Small intestine (tissue), 7 donors: ENCODE results near the gene GNB1. TPM values are rescaled to one million over a fixed set of nuclear protein-coding genes. Genes with fewer than 3 reads are reported as not detected.
A peak's percentile ranks its signal among the peaks of the same experiment; 100 is the strongest.
"Not testable (repeated sequence)": the region's sequence is repeated elsewhere in the genome, so short reads cannot be mapped to it uniquely, and the experiment has no call there.

Experiments used
- DNase-seq, 2 donors: peaks; one replicate each; pipeline versions ENCODE4 v3.0.0 to v3.0.0-alpha.2; 2013
- FAIRE-seq: peaks from 2 replicates; lab custom pipeline; 2012; peaks lifted over from hg19 to GRCh38; lab: Jason Lieb, UNC
- H3K27ac ChIP-seq, 3 donors: one replicate each; pipeline ENCODE4 v1.5.1; 2013; ENCODE audit warnings: low read length in 2 of 3, mild to moderate bottlenecking in 2 of 3, control low read depth in 1 of 3, inconsistent platforms in 1 of 3, low read depth in 1 of 3, moderate library complexity in 1 of 3
- H3K27me3 ChIP-seq, 3 donors: one replicate each; pipeline ENCODE4 v1.6.1; 2013; ENCODE audit warnings: low read length in 3 of 3, inconsistent platforms in 1 of 3; ENCODE audit not compliant: control insufficient read depth in 3 of 3, insufficient read depth in 3 of 3
- H3K36me3 ChIP-seq, 3 donors: one replicate each; pipeline ENCODE4 v1.6.1; 2013; ENCODE audit warnings: low read length in 3 of 3, inconsistent platforms in 1 of 3, low read depth in 1 of 3, mild to moderate bottlenecking in 1 of 3, moderate library complexity in 1 of 3; ENCODE audit not compliant: control insufficient read depth in 3 of 3, insufficient read depth in 2 of 3
- H3K4me1 ChIP-seq, 3 donors: one replicate each; pipeline ENCODE4 v1.6.1; 2013; ENCODE audit warnings: low read length in 2 of 3, inconsistent platforms in 1 of 3, low read depth in 1 of 3, mild to moderate bottlenecking in 1 of 3, moderate library complexity in 1 of 3; ENCODE audit not compliant: control insufficient read depth in 3 of 3, insufficient read depth in 2 of 3
- H3K4me3 ChIP-seq, 3 donors: one replicate each; pipeline ENCODE4 v1.5.1; 2013; ENCODE audit warnings: low read length in 3 of 3, control low read depth in 1 of 3, inconsistent platforms in 1 of 3, low read depth in 1 of 3, mild to moderate bottlenecking in 1 of 3, moderate library complexity in 1 of 3
- H3K9me3 ChIP-seq, 2 donors: one replicate each; pipeline ENCODE4 v1.6.1; 2013; ENCODE audit warnings: low read depth in 1 of 2, low read length in 1 of 2; ENCODE audit not compliant: control insufficient read depth in 2 of 2, insufficient read depth in 1 of 2
- WGBS, 3 donors: extraction: QIAGEN DNeasy Blood & Tissue Kit; methylation state at CpG; one replicate each; pipeline ENCODE4 v1.1.7; 2013; 5-methylcytosine and 5-hydroxymethylcytosine counted together
- polyA plus RNA-seq, 4 donors: library from polyadenylated mRNA; stranded (reverse) in 3 of 4; unstranded in 1 of 4; fragments of 200-250 nt in 3 of 4; fragments of 120-200 nt in 1 of 4; gene quantifications; one replicate each; pipeline versions ENCODE4 v1.2.1 to v1.2.3, GENCODE V29; 2013
- donor health status: healthy with polysubstance abuse.
- donor health status: control.
- donor health status: control.
- donor health status: Bipolar disorder and iron deficiency.
- donor health status: healthy.

GNB1 gene
- polyA plus RNA-seq, 4 donors, result 169 to 214 (median 192) TPM

DNA sequence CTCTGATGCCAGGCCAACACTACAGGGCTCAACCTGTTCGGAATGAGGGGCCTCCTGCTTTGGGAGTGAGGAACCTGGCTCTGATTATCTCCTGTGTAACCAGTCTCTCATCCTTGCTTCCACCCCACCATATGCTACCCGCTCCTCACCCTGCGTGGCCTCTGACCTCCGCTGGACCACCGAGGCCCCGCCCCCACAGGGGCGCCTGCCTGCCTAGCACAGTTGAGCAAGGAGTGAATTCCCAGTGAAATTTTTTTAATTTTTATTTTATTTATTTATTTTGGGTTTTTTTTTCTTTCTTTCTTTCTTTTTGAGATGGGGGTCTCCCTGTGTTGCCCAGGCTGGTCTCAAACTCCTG, 1.9 kb upstream of the GNB1 start:
- DNase-seq (no peak), FAIRE-seq (no peak)
- Histone ChIP-seq H3K4me1 (peaks cover 15 to 64% (median 16%) of the 10 kb centered on the region in 3 donors), H3K27ac (peak overlapping the region; percentile 95 to 98 (median 97)), H3K36me3 (peaks cover 0 to 18% (median 0%) of the 10 kb centered on the region in 3 donors), H3K4me3 (peak overlapping the region; percentile 9 to 90 (median 62)), H3K9me3 (no peaks in the 10 kb centered on the region), H3K27me3 (peaks cover 0 to 2% (median 0%) of the 10 kb centered on the region in 3 donors)
- WGBS, 3 donors, result 23 to 69% (median 29%) methylated on average over 7 of the region's 7 CpGs

DNA sequence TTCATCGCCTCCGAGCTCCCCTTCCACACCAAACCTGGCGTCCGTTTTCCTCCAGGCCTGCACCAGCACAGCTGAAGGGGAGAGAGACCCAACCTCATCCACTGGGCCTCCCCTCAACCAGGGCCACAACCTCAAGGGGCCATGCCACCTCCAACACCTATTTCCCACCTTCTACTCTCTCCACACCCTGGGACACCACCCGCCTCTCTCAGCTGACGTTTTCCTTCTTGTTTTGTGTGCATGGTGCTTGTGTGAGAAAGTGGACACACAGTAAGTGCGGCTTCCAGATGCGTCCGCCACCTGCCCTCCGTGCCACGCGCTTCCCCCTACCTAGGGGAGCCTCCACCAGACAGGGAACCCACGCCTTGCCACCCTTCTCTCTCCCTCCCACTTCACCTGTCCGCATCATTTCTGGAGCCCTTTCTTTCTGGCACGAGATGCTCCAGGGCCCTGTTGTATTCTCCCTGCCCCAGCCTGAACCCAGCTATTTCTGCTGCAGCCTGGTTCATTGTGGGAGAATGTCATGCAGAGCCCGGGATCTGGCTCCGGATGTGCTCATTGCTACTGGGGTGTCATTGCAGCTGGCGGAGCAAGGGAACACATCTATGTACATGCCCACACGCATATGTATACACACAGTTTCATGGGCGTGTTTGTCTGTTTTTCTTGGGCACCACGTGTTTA, 1.3 kb upstream of the GNB1 start:
- DNase-seq (peak in 1 of 2 donors; percentile 57), FAIRE-seq (no peak)
- H3K27ac ChIP-seq, result peak overlapping the region; percentile 95 to 98 (median 97)
- 6 to 49% (median 24%) methylated on average over 19 to 21 of the region's 21 CpGs for WGBS, 3 donors
- peaks cover 16 to 59% (median 17%) of the 10 kb centered on the region in 3 donors for H3K4me1 ChIP-seq
- H3K27me3 ChIP-seq, result peaks cover 0 to 2% (median 0%) of the 10 kb centered on the region in 3 donors
- peaks cover 0 to 18% (median 0%) of the 10 kb centered on the region in 3 donors for H3K36me3 ChIP-seq
- H3K9me3 ChIP-seq, result no peaks in the 10 kb centered on the region
- peak overlapping the region; percentile 9 to 90 (median 62) for H3K4me3 ChIP-seq

- Histone ChIP-seq H3K36me3 (peaks cover 0 to 18% (median 0%) of the 10 kb centered on the region in 3 donors), H3K4me1 (peaks cover 16 to 56% (median 17%) of the 10 kb centered on the region in 3 donors), H3K27me3 (peaks cover 0 to 2% (median 0%) of the 10 kb centered on the region in 3 donors), H3K9me3 (no peaks in the 10 kb centered on the region), H3K27ac (peak overlapping the region; percentile 95 to 98 (median 97)), H3K4me3 (peak overlapping the region; percentile 62 to 97 (median 90))
- DNase-seq (peak; percentile 80 to 91), FAIRE-seq (no peak)
- 0 to 2% (median 1%) methylated on average over 15 to 59 of the region's 59 CpGs for WGBS, 3 donors
Measured at GRCh38 chr1:1891349-1892078, 627 bp upstream of the GNB1 start.

GRCh38 chr1:1889847-1890505, 911 bp downstream of the GNB1 start:
- H3K27me3 ChIP-seq, result no peaks in the 10 kb centered on the region
- peak overlapping the region; percentile 76 to 97 (median 90) for H3K4me3 ChIP-seq
- H3K27ac ChIP-seq, result peak overlapping the region; percentile 90 to 94 (median 93)
- peak in 1 of 2 donors; percentile 80 for DNase-seq
- H3K4me1 ChIP-seq, result peaks cover 8 to 41% (median 10%) of the 10 kb centered on the region in 3 donors
- peaks cover 0 to 21% (median 0%) of the 10 kb centered on the region in 3 donors for H3K36me3 ChIP-seq
- no peaks in the 10 kb centered on the region for H3K9me3 ChIP-seq
- FAIRE-seq, result no peak
- WGBS, 3 donors, result 0 to 1% (median 0%) methylated on average over 30 to 88 of the region's 88 CpGs

GRCh38 chr1:1889090-1889750, 1.7 kb downstream of the GNB1 start:
- H3K4me3 ChIP-seq, result peak overlapping the region in 2 of 3 donors; percentile 76 to 90
- DNase-seq (no peak), FAIRE-seq (no peak)
- H3K4me1 ChIP-seq, result peaks cover 8 to 34% (median 10%) of the 10 kb centered on the region in 3 donors
- H3K9me3 ChIP-seq, result no peaks in the 10 kb centered on the region
- WGBS, 3 donors, result 9 to 15% (median 11%) methylated on average over 9 of the region's 9 CpGs
- H3K36me3 ChIP-seq, result peaks cover 0 to 27% (median 0%) of the 10 kb centered on the region in 3 donors
- H3K27ac ChIP-seq, result peak overlapping the region; percentile 52 to 90 (median 55)
- H3K27me3 ChIP-seq, result no peaks in the 10 kb centered on the region

GRCh38 chr1:1883890-1884289, 7.0 kb downstream of the GNB1 start:
- not testable (repeated sequence) for H3K27me3 ChIP-seq, DNase-seq, FAIRE-seq, H3K4me3 ChIP-seq, H3K9me3 ChIP-seq, H3K27ac ChIP-seq
- 51 to 67% (median 55%) methylated on average over 11 of the region's 11 CpGs for WGBS, 3 donors
- Histone ChIP-seq H3K4me1 (peaks cover 18 to 38% (median 21%) of the 10 kb centered on the region in 3 donors), H3K36me3 (peaks cover 0 to 30% (median 0%) of the 10 kb centered on the region in 3 donors)

DNA sequence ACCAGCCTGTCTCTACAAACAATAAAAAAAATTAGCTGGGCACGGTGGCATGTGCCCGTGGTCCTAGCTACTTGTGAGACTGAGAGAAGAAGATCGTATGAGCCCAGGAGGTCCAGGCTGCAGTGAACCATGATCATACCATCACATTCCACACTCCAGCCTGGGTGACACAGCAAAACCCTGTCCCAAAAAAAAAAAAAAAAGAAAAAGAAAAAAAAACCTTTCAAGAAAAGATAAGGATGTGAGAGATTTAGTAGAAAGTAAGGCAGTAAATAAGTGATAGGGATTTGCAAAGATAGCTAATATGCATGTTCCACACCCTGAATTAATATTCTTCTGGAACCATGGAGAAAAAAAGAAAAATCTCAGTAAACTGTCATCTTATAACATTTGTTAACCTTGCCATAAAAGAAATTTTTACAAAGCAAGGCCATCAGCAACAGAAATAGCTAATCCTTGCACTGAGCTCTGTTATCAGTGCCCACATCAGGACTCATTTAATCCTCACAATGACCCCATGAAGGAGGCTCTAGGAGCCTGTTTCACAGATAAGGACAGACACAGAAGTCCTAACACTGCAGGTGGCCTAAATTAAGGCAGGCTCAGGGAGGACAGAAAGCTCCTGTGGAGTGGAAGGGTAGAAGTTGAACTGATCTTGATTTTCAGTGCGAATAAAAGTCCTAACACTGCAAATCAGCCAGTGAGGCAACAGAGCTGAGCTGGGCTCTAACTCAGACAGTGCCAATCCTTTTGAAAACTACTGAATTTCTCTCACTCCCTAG, 7.6 kb downstream of the GNB1 start:
- Histone ChIP-seq H3K4me1 (peaks cover 12 to 32% (median 23%) of the 10 kb centered on the region in 3 donors), H3K36me3 (peaks cover 0 to 35% (median 0%) of the 10 kb centered on the region in 3 donors), H3K9me3 (no peaks in the 10 kb centered on the region), H3K27ac (peak overlapping the region; percentile 17 to 45 (median 34)), H3K27me3 (no peaks in the 10 kb centered on the region), H3K4me3 (no peak overlapping the region)
- FAIRE-seq (no peak), DNase-seq (no peak)
- WGBS, 3 donors, result 26 to 41% (median 28%) methylated on average over 4 of the region's 4 CpGs
